SK-N-SH (cell line): Measurements from ENCODE around the gene PER3.

Source experiments
- CTCF ChIP-seq: fragments of 200-600 bp; sonication (generic); IDR thresholded peaks from 2 replicates; pipeline ENCODE4 v1.6.1; 2017; ENCODE audit warnings: antibody characterized with exemption, mild to moderate bottlenecking, moderate library complexity
- IRF3 ChIP-seq: fragments of 150-350 bp; IDR thresholded peaks from 2 replicates; pipeline ENCODE4 v1.6.1; 2016; ENCODE audit warnings: mild to moderate bottlenecking, low read depth, low read length
- REST ChIP-seq: IDR thresholded peaks from 2 replicates; pipeline ENCODE4 v1.6.1; 2012; ENCODE audit warnings: mild to moderate bottlenecking, low read depth, low read length, moderate library complexity
- TF ChIP-seq, protein P1 (sequence below): fragments of 150-350 bp; IDR thresholded peaks from 2 replicates; pipeline ENCODE4 v1.6.1; 2017; ENCODE audit warnings: antibody characterized with exemption, low read length, low read depth, borderline replicate concordance

GRCh38 chr1:7852804-7853683 is 69.0 kb downstream of the PER3 start, which contains the start of gene UTS2:
- TF ChIP-seq CTCF = no peak
- TF ChIP-seq REST = no peak
- TF ChIP-seq, protein P1, sequence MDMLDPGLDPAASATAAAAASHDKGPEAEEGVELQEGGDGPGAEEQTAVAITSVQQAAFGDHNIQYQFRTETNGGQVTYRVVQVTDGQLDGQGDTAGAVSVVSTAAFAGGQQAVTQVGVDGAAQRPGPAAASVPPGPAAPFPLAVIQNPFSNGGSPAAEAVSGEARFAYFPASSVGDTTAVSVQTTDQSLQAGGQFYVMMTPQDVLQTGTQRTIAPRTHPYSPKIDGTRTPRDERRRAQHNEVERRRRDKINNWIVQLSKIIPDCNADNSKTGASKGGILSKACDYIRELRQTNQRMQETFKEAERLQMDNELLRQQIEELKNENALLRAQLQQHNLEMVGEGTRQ = no peak
- TF ChIP-seq IRF3 = no peak
